H9 (cell line): ENCODE data around the gene GTF2H4. TPM values are rescaled to one million over a fixed set of nuclear protein-coding genes. Genes with fewer than 3 reads are reported as not detected.

Source experiments
- DNase-seq: peaks from one replicate; pipeline ENCODE4 v3.0.0-alpha.2; 2017
- H2AFZ ChIP-seq: one replicate; pipeline ENCODE4 v1.6.1; 2013; ENCODE audit warnings: mild to moderate bottlenecking, low read length, control low read depth, moderate library complexity
- H2AK5ac ChIP-seq: 2 replicates; pipeline ENCODE4 v1.6.1; 2013; ENCODE audit warnings: low read length, control low read depth, mixed read lengths; ENCODE audit not compliant: insufficient read length
- H2BK120ac ChIP-seq: one replicate; pipeline ENCODE4 v1.6.1; 2013; ENCODE audit warnings: low read depth, mild to moderate bottlenecking, low read length, control low read depth, inconsistent platforms; ENCODE audit not compliant: poor library complexity, severe bottlenecking
- H2BK12ac ChIP-seq: 2 replicates; pipeline ENCODE4 v1.6.1; 2013; ENCODE audit warnings: low read length, control low read depth, mixed read lengths, low read depth; ENCODE audit not compliant: insufficient read length
- H2BK15ac ChIP-seq: 2 replicates; pipeline ENCODE4 v1.6.1; 2013; ENCODE audit warnings: low read depth, low read length, control low read depth
- H2BK20ac ChIP-seq: one replicate; pipeline ENCODE4 v1.6.1; 2013; ENCODE audit warnings: low read depth, mild to moderate bottlenecking, low read length, control low read depth, inconsistent platforms; ENCODE audit not compliant: poor library complexity, severe bottlenecking
- H2BK5ac ChIP-seq: 2 replicates; pipeline ENCODE4 v1.6.1; 2013; ENCODE audit warnings: low read length, control low read depth, mixed read lengths; ENCODE audit not compliant: insufficient read length
- H3K14ac ChIP-seq: 2 replicates; pipeline ENCODE4 v1.6.1; 2013; ENCODE audit warnings: low read length, control low read depth; ENCODE audit not compliant: insufficient read depth
- H3K18ac ChIP-seq: 2 replicates; pipeline ENCODE4 v1.6.1; 2013; ENCODE audit warnings: low read depth, mild to moderate bottlenecking, mixed read lengths, low read length, control low read depth; ENCODE audit not compliant: insufficient read length
- H3K23ac ChIP-seq: 2 replicates; pipeline ENCODE4 v1.6.1; 2013; ENCODE audit warnings: low read length, control low read depth, mixed read lengths, low read depth; ENCODE audit not compliant: insufficient read length
- H3K23me2 ChIP-seq: 2 replicates; pipeline ENCODE4 v1.6.1; 2013; ENCODE audit warnings: low read depth, mild to moderate bottlenecking, mixed read lengths, low read length, control low read depth; ENCODE audit not compliant: insufficient read length, poor library complexity, severe bottlenecking
- H3K27ac ChIP-seq: 2 replicates; pipeline ENCODE4 v1.5.1; 2013; ENCODE audit warnings: low read length, control low read depth, mixed read lengths, low read depth; ENCODE audit not compliant: insufficient read length
- H3K27me3 ChIP-seq: 2 replicates; pipeline ENCODE4 v1.6.1; 2013; ENCODE audit warnings: low read length, control low read depth, inconsistent platforms; ENCODE audit not compliant: insufficient read depth
- H3K4ac ChIP-seq: 2 replicates; pipeline ENCODE4 v1.6.1; 2013; ENCODE audit warnings: low read depth, mild to moderate bottlenecking, control low read depth, inconsistent platforms, low read length, moderate library complexity
- H3K4me1 ChIP-seq: 2 replicates; pipeline ENCODE4 v1.6.1; 2013; ENCODE audit warnings: low read length, control low read depth, inconsistent platforms; ENCODE audit not compliant: insufficient read depth
- H3K4me2 ChIP-seq: 2 replicates; pipeline ENCODE4 v1.6.1; 2013; ENCODE audit warnings: low read length, control low read depth, mixed read lengths; ENCODE audit not compliant: insufficient read length, insufficient read depth
- H3K56ac ChIP-seq: 2 replicates; pipeline ENCODE4 v1.6.1; 2013; ENCODE audit warnings: low read depth, mild to moderate bottlenecking, mixed read lengths, low read length, control low read depth; ENCODE audit not compliant: insufficient read length
- H3K79me1 ChIP-seq: 2 replicates; pipeline ENCODE4 v1.6.1; 2013; ENCODE audit warnings: low read depth, mild to moderate bottlenecking, moderate library complexity, low read length, control low read depth, inconsistent platforms; ENCODE audit not compliant: insufficient read depth, poor library complexity, severe bottlenecking
- H3K79me2 ChIP-seq: 2 replicates; pipeline ENCODE4 v1.6.1; 2013; ENCODE audit warnings: low read length, control low read depth, inconsistent platforms; ENCODE audit not compliant: insufficient read depth
- H3K9ac ChIP-seq: 2 replicates; pipeline ENCODE4 v1.6.1; 2013; ENCODE audit warnings: low read length, control low read depth, mixed read lengths; ENCODE audit not compliant: insufficient read length; ENCODE audit errors: extremely low read depth
- H3K9me3 ChIP-seq: one replicate; pipeline ENCODE4 v1.6.1; 2013; ENCODE audit warnings: low read depth, low read length, inconsistent platforms; ENCODE audit not compliant: control insufficient read depth
- H3T11ph ChIP-seq: one replicate; pipeline ENCODE4 v1.6.1; 2013; ENCODE audit warnings: mild to moderate bottlenecking, low read length, control low read depth, inconsistent platforms
- H4K20me1 ChIP-seq: one replicate; pipeline ENCODE4 v1.6.1; 2013; ENCODE audit not compliant: control insufficient read depth, insufficient read length, insufficient read depth
- H4K5ac ChIP-seq: 2 replicates; pipeline ENCODE4 v1.6.1; 2013; ENCODE audit warnings: low read depth, mild to moderate bottlenecking, mixed read lengths, low read length, control low read depth; ENCODE audit not compliant: insufficient read length
- H4K8ac ChIP-seq: replicated peaks from 2 replicates; pipeline ENCODE4 v1.6.1; 2013; ENCODE audit warnings: low read length, control low read depth, mixed read lengths, low read depth; ENCODE audit not compliant: insufficient read length
- H4K91ac ChIP-seq: 2 replicates; pipeline ENCODE4 v1.6.1; 2013; ENCODE audit warnings: low read depth, mild to moderate bottlenecking, moderate library complexity, mixed read lengths, low read length, control low read depth; ENCODE audit not compliant: insufficient read length
- H3K27ac Mint-ChIP-seq, 3 experiments: 2 replicates in 2 of 3; 3 replicates in 1 of 3; pipeline ENCODE4 v1.8.0; 2020 to 2021; ENCODE audit warnings: mixed read lengths in 3 of 3, mild to moderate bottlenecking in 1 of 3, moderate library complexity in 1 of 3
- H3K27me3 Mint-ChIP-seq: 2 replicates; pipeline ENCODE4 v1.8.0; 2021; ENCODE audit warnings: low read depth, mild to moderate bottlenecking, moderate library complexity, mixed read lengths
- H3K36me3 Mint-ChIP-seq, 3 experiments: 2 replicates in 2 of 3; 3 replicates in 1 of 3; pipeline ENCODE4 v1.8.0; 2020 to 2021; ENCODE audit warnings: low read depth in 3 of 3, mixed read lengths in 3 of 3; ENCODE audit not compliant: insufficient read depth in 1 of 3
- H3K4me1 Mint-ChIP-seq, 2 experiments: 2 replicates each; pipeline ENCODE4 v1.8.0; 2020; ENCODE audit warnings: mixed read lengths in 2 of 2
- H3K4me3 Mint-ChIP-seq, 2 experiments: 2 replicates in 1 of 2; 3 replicates in 1 of 2; pipeline ENCODE4 v1.8.0; 2020 to 2021; ENCODE audit warnings: mild to moderate bottlenecking in 2 of 2, mixed read lengths in 2 of 2, moderate library complexity in 1 of 2
- H3K9me3 Mint-ChIP-seq, 2 experiments: 2 replicates in 1 of 2; 3 replicates in 1 of 2; pipeline ENCODE4 v1.8.0; 2020; ENCODE audit warnings: mild to moderate bottlenecking in 2 of 2, mixed read lengths in 2 of 2, moderate library complexity in 1 of 2
- CTCF ChIP-seq: fragments of 200-600 bp; sonication (generic); conservative IDR thresholded peaks from 3 replicates; pipeline ENCODE4 v1.8.0; 2021; ENCODE audit warnings: antibody characterized with exemption, mild to moderate bottlenecking
- WGBS: extraction: QIAGEN DNeasy Blood & Tissue Kit; methylation state at CpG from one replicate; pipeline ENCODE4 v1.1.7; 2013; ENCODE audit warnings: missing lambda C conversion rate, low lambda C conversion rate, mixed read lengths; ENCODE audit not compliant: insufficient read length; ENCODE audit errors: extremely low coverage; 5-methylcytosine and 5-hydroxymethylcytosine counted together
- total RNA-seq: library from RNA; stranded (reverse); gene quantifications from 2 replicates; pipeline ENCODE4 v1.2.1, GENCODE V29; 2021

GTF2H4 gene
- total RNA-seq, 1 experiment from 2014 or later, result 60.8 TPM

- Mint-ChIP-seq H3K27ac (no peak overlapping the region; a peak in 1 of 7 replicates), H3K27me3 (no peaks in the 10 kb centered on the region; the same call in 1 of the 2 replicates), H3K4me1 (peaks cover 25 to 27% of the 10 kb centered on the region in 2 experiments), H3K36me3 (peaks cover 29 to 78% (median 75%) of the 10 kb centered on the region in 3 experiments; a peak in 6 of 7 replicates), H3K9me3 (no peaks in the 10 kb centered on the region), H3K4me3 (no peak overlapping the region; a peak in 1 of 5 replicates)
- Histone ChIP-seq H3K9ac (no peak overlapping the region), H2BK12ac (no peak overlapping the region), H3K18ac (no peak overlapping the region), H2BK15ac (no peak overlapping the region), H4K5ac (no peak overlapping the region), H3K4me2 (no peak overlapping the region), H4K91ac (no peak overlapping the region), H2AFZ (no peak overlapping the region), H3T11ph (no peak overlapping the region), H2BK5ac (no peak overlapping the region), H3K14ac (no peak overlapping the region), H3K9me3 (no peaks in the 10 kb centered on the region), H3K79me1 (no peaks in the 10 kb centered on the region), H2BK20ac (no peak overlapping the region), H3K4ac (no peak overlapping the region), H3K23ac (no peak overlapping the region), H3K23me2 (peaks cover 8% of the 10 kb centered on the region), H3K27ac (no peak overlapping the region), H2AK5ac (no peak overlapping the region), H4K8ac (no peak overlapping the region), H3K4me1 (no peaks in the 10 kb centered on the region), H2BK120ac (no peak overlapping the region), H3K56ac (no peak overlapping the region), H4K20me1 (no peaks in the 10 kb centered on the region), H3K27me3 (no peaks in the 10 kb centered on the region), H3K79me2 (no peaks in the 10 kb centered on the region)
- TF ChIP-seq CTCF, result no peak
- DNase-seq, result no peak
- WGBS, result no CpG with 5 or more reads among the region's 8 CpGs
Measured at GRCh38 chr6:30918670-30919069, 10.7 kb downstream of the GTF2H4 start.
